Hypothalamus (tissue), 51 donors: ENCODE data around the gene GSTM2.
"Not testable (repeated sequence)": the region's sequence is repeated elsewhere in the genome, so short reads cannot be mapped to it uniquely, and the experiment has no call there.

ENCODE experiments used
- DNase-seq, 51 donors: peaks; one replicate each; lab custom pipeline; 2025; lab: John Stamatoyannopoulos, UW

GSTM2 gene

GRCh38 chr1:109642626-109643025 is 25.2 kb upstream of the GSTM2 start:
- DNase-seq = no peak

- peak in 34 of 51 donors; percentile 19 to 68 (median 48) for DNase-seq
Measured at GRCh38 chr1:109643385-109644230, 24.2 kb upstream of the GSTM2 start.

- no peak for DNase-seq
Measured at GRCh38 chr1:109644670-109645069, 23.2 kb upstream of the GSTM2 start.

- peak in 2 of 51 donors; percentile 18 to 74 for DNase-seq
Measured at GRCh38 chr1:109649491-109649914, 18.4 kb upstream of the GSTM2 start.

- no peak for DNase-seq
Measured at GRCh38 chr1:109650609-109651008, 17.2 kb upstream of the GSTM2 start.

GRCh38 chr1:109652402-109652801 is 15.5 kb upstream of the GSTM2 start:
- no peak for DNase-seq

- no peak for DNase-seq
Measured at GRCh38 chr1:109653306-109653705, 14.6 kb upstream of the GSTM2 start.

- no peak for DNase-seq
Measured at GRCh38 chr1:109654519-109654918, 13.3 kb upstream of the GSTM2 start.

GRCh38 chr1:109655615-109656519 is 12.0 kb upstream of the GSTM2 start, which contains the start of gene GSTM4:
TSS of gene GSTM4 (plus strand) at chr1:109656099. CDS start at chr1:109656390, 291 bp downstream.
- DNase-seq = peak in 49 of 51 donors; percentile 17 to 85 (median 64)

GRCh38 chr1:109657395-109657794 is 10.5 kb upstream of the GSTM2 start:
- no peak for DNase-seq

- DNase-seq = no peak
Measured at GRCh38 chr1:109657970-109658369, 9.9 kb upstream of the GSTM2 start.

GRCh38 chr1:109658533-109659042 is 9.3 kb upstream of the GSTM2 start:
- no peak for DNase-seq

GRCh38 chr1:109659145-109659544 is 8.7 kb upstream of the GSTM2 start:
- no peak for DNase-seq

- DNase-seq = no peak
Measured at GRCh38 chr1:109659997-109660690, 7.7 kb upstream of the GSTM2 start.

- not testable (repeated sequence) for DNase-seq
Measured at GRCh38 chr1:109660691-109661026, 7.2 kb upstream of the GSTM2 start.

GRCh38 chr1:109661391-109661790 is 6.5 kb upstream of the GSTM2 start:
- DNase-seq = no peak

- DNase-seq = no peak
Measured at GRCh38 chr1:109664671-109665070, 3.2 kb upstream of the GSTM2 start.

GRCh38 chr1:109668123-109668775 is 392 bp downstream of the GSTM2 start:
- DNase-seq = peak in 1 of 51 donors; percentile 45

GRCh38 chr1:109669246-109669948 is 1.5 kb downstream of the GSTM2 start:
- DNase-seq = no peak

GRCh38 chr1:109669949-109670302 is 2.1 kb downstream of the GSTM2 start:
- DNase-seq = not testable (repeated sequence)
